Measurements from ENCODE around the gene L2HGDH. TPM values are rescaled to one million over a fixed set of nuclear protein-coding genes. Genes with fewer than 3 reads are reported as not detected.

L2HGDH gene
- total RNA-seq, 1 donor = 1.2 TPM

DNA sequence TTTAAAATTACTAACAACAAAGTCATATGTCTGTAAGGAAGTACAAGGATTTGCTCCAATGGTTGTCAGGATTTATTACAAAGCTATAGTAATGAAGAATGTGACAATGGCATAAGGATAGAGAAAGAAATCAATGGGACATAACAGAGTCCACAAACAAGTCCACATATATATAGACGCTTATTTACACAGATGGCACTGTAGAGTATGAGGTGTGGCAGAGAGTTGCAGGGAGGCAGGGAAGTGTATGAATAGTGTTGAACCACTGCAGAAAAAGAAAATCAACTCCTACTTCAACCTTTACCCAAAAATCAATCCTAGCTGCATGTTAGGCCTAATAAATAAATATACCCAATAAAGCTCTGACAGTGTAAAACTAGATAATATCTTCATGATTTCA lies 102.0 kb downstream of the L2HGDH start:
- Histone ChIP-seq H3K9me3 (ENCODE audit: low read depth, low read length) (no peaks in the 10 kb centered on the region), H3K27me3 (ENCODE audit: insufficient read depth, low read length) (no peaks in the 10 kb centered on the region), H3K4me3 (ENCODE audit: low read length) (no peak overlapping the region), H3K4me1 (ENCODE audit: insufficient read depth, low read length) (no peaks in the 10 kb centered on the region)

DNA sequence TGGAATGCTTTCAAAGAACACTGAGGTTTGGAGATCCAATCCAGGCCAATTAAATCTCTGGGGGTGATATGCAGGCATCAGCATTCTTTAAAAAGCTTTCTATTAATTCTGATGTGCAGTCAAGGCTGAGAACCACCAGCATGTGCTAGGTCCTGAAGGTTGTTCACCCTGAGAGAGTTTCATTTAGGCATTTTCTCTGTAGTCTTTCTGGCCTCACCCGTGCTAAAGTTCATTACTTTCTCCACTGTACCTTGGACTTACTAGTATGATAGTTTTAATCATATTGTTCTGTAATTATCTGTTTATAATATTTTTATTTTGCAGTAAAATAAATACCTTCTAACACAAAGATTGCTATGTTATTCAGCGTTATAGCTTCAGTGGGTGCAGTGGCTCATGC lies 113.5 kb downstream of the L2HGDH start:
- H3K4me3 ChIP-seq (ENCODE audit: low read length) = no peak overlapping the region
- no peaks in the 10 kb centered on the region for H3K4me1 ChIP-seq (ENCODE audit: insufficient read depth, low read length)
- H3K27me3 ChIP-seq (ENCODE audit: insufficient read depth, low read length) = no peaks in the 10 kb centered on the region
- H3K9me3 ChIP-seq (ENCODE audit: low read depth, low read length) = no peaks in the 10 kb centered on the region

DNA sequence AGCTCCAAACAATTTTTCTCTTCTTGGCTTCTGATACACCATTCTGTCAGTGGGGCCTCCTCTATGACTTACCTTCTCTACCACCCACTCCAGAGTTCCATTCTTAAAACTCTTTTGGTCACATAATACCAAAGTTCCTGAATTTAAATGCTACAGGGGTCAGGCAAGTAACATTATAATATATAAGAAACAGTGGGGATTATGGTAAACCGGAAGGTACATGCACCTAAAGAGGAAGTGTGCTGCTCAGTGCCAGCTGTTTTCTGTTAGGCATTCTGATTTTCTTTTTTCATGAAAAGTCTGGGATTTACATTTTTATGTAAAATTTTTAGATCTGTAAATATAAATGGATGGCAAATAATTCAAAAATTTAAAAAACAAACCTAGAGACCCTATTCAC lies 120.5 kb downstream of the L2HGDH start:
- no peaks in the 10 kb centered on the region for H3K9me3 ChIP-seq (ENCODE audit: low read depth, low read length)
- H3K27me3 ChIP-seq (ENCODE audit: insufficient read depth, low read length) = no peaks in the 10 kb centered on the region
- H3K4me1 ChIP-seq (ENCODE audit: insufficient read depth, low read length) = no peaks in the 10 kb centered on the region
- no peak overlapping the region for H3K4me3 ChIP-seq (ENCODE audit: low read length)

Other genes starting within 250 kb of the L2HGDH start
- 18.5 TPM for gene VCPKMT, start 195.7 kb downstream of the L2HGDH start, total RNA-seq
- gene SOS2, start 80.7 kb downstream of the L2HGDH start, total RNA-seq = 70.8 TPM
- 12.8 TPM for gene DMAC2L, start 95 bp upstream of the L2HGDH start, total RNA-seq
- 4.6 TPM for gene CDKL1, start 84.7 kb upstream of the L2HGDH start, total RNA-seq
- 53.0 TPM for gene MAP4K5, start 220.3 kb upstream of the L2HGDH start, total RNA-seq
- gene ATL1, start 247.9 kb upstream of the L2HGDH start, total RNA-seq = 5.7 TPM